ENCODE results near the gene LCORL.

The LCORL gene

DNA sequence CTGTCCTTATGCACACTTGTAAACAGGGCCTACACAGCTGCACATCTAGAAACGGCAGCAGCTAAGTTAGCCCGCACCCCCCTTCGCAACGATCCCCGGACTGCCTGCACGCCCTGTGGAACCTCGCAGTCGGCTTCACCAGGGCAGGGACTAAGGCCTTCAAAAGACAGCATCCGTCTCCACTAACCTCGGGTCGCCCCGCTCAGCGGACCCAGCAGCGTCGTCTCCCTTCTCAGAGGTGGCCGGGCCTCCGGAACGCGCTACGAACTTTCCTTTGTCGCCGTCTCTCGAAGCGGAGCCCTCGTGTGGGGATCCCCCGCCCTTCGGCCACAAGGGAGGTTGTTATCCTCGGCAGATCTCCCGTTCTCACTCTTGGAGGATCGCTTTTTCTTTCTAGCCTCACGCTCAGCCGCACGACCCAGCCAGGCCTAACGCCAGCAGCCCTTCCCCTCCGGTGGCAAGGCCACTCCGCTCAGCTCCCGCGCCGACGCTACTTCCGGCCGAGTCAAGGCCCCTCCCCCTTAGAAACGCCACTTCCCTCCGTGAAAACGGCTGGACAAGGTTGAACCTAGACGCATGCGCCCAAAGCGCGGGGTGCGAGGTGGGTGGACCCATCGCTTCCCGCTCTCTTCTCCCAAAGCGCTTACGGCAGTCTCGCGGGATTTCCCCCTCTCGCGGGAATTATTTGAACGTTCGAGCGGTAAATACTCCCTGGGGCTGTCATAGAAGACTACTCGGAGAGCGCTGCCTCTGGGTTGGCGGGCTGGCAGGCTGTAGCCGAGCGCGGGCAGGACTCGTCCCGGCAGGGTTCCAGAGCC lies 211.1 kb downstream of the LCORL start, which contains the start of the genes DCAF16 and NCAPG:
Gene DCAF16 (minus strand): TSS at position 498 of the 818 bp plus-strand sequence. CDS start 6,616 bp downstream, outside the sequence.
Gene NCAPG (plus strand): TSS at position 720 of the 818 bp plus-strand sequence. CDS start 99 bp downstream, outside the sequence.
- Histone ChIP-seq H3K4me1 (ENCODE audit: control insufficient read depth, insufficient read depth, low read length) (peaks cover 29% of the 10 kb centered on the region), H3K9me3 (ENCODE audit: control insufficient read depth, insufficient read depth, low read length) (no peaks in the 10 kb centered on the region), H3K27me3 (ENCODE audit: control insufficient read depth, insufficient read depth, low read length) (no peaks in the 10 kb centered on the region), H3K27ac (ENCODE audit: low read depth, low read length) (peak within 1 kb of the TSS; percentile 94), H3K4me3 (ENCODE audit: low read depth, low read length) (peak within 1 kb of the TSS; percentile 94), H3K9ac (ENCODE audit: low read depth, low read length) (peak within 1 kb of the TSS; percentile 96), H3K36me3 (ENCODE audit: control insufficient read depth, insufficient read depth, low read length) (peaks cover 43% of the 10 kb centered on the region)

DNA sequence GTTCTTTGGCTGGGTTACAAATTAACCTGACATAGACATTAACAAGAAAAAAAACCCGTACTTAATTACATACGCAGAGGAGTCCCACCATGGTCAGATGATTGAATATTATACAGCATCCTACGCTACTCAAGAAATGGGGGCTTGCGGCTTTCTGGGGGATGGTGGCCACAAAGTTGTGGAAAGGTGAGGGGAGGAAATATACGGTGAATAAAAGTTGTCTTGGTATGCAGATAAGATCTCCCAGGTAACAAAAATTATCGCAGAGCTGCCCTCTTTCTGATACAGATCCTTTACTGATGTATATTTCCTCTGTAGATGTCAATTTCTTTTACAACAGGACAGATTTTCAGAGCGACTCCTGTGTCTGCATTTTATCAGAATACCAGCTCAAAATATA lies 211.9 kb downstream of the LCORL start:
- H3K27me3 ChIP-seq (ENCODE audit: control insufficient read depth, insufficient read depth, low read length): no peaks in the 10 kb centered on the region
- peaks cover 29% of the 10 kb centered on the region for H3K4me1 ChIP-seq (ENCODE audit: control insufficient read depth, insufficient read depth, low read length)
- H3K9me3 ChIP-seq (ENCODE audit: control insufficient read depth, insufficient read depth, low read length): no peaks in the 10 kb centered on the region
- peak overlapping the region; percentile 94 for H3K4me3 ChIP-seq (ENCODE audit: low read depth, low read length)
- H3K36me3 ChIP-seq (ENCODE audit: control insufficient read depth, insufficient read depth, low read length): peaks cover 42% of the 10 kb centered on the region
- H3K9ac ChIP-seq (ENCODE audit: low read depth, low read length): peak overlapping the region; percentile 96
- H3K27ac ChIP-seq (ENCODE audit: low read depth, low read length): peak overlapping the region; percentile 94

DNA sequence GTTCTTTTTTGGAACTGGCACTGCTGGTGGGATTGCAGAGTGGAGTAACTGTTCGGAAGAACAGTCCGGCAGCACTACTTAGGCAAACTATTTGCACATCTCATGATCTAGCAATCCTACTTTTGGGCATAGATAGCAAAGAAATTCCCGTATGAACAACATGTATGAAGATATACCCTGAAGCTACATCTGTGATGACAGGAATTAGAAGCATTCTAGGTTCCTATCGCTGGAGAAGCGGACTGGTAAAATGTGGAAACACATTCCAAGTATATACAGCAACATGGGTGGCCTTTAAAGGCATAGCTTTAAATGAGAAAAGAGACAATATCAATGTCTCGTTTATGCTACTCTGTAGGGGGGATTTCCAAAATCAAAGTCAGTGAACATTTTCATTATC lies 214.1 kb downstream of the LCORL start:
- Histone ChIP-seq H3K9me3 (ENCODE audit: control insufficient read depth, insufficient read depth, low read length) (no peaks in the 10 kb centered on the region), H3K27me3 (ENCODE audit: control insufficient read depth, insufficient read depth, low read length) (no peaks in the 10 kb centered on the region), H3K36me3 (ENCODE audit: control insufficient read depth, insufficient read depth, low read length) (peaks cover 55% of the 10 kb centered on the region), H3K27ac (ENCODE audit: low read depth, low read length) (no peak overlapping the region), H3K9ac (ENCODE audit: low read depth, low read length) (no peak overlapping the region), H3K4me1 (ENCODE audit: control insufficient read depth, insufficient read depth, low read length) (peaks cover 29% of the 10 kb centered on the region), H3K4me3 (ENCODE audit: low read depth, low read length) (peak overlapping the region; percentile 37; the same call in 1 of the 2 replicates)

DNA sequence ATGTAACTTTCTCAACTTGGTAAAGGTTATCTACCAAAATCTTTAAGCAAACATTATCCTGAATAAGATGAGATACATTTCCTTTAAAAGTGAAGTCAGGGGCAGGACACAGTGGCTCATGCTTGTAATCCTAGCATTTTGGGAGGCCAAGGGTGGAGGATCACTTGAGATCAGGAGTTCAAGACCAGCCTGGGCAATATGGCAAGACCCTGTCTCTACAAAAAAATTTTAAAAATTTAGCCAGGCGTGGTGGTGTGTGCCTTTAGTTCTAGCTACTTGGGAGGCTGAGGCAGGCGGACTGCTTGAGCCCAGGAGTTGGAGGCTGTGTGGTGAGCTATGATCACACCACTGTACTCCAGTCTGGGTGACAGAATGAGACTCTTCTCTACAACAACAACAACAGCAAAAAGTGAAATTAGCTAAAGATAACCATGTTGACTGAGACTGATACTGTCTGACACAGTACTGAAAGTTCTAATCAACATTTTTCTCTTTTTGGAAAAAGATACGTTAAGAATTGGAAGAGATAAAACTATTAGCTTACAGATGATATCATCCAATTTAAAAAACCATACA lies 215.9 kb downstream of the LCORL start:
- Histone ChIP-seq H3K9ac (ENCODE audit: low read depth, low read length) (no peak overlapping the region), H3K36me3 (ENCODE audit: control insufficient read depth, insufficient read depth, low read length) (peaks cover 68% of the 10 kb centered on the region), H3K4me3 (ENCODE audit: low read depth, low read length) (no peak overlapping the region), H3K4me1 (ENCODE audit: control insufficient read depth, insufficient read depth, low read length) (peaks cover 24% of the 10 kb centered on the region), H3K9me3 (ENCODE audit: control insufficient read depth, insufficient read depth, low read length) (no peaks in the 10 kb centered on the region), H3K27me3 (ENCODE audit: control insufficient read depth, insufficient read depth, low read length) (no peaks in the 10 kb centered on the region), H3K27ac (ENCODE audit: low read depth, low read length) (no peak overlapping the region)

DNA sequence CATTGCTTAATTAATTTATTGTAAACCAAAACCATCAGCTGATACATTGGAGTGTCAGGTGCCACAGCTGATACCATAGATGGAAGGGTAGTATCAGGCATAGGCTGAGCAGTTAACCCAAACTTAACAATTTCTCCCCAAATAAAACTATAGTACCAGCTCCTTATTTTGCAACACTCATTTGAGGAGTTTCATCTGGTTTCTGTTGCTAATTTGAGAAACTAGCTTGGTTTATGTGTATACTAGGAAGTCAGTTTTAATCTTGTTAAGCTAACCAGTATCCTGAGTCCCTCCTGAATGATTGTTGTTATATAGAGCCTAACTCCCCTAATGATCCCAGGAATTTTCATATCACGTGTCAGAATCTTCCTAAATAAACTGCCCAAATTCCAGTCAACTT lies 223.7 kb downstream of the LCORL start:
- H3K36me3 ChIP-seq (ENCODE audit: control insufficient read depth, insufficient read depth, low read length): peaks cover 33% of the 10 kb centered on the region
- H3K4me3 ChIP-seq (ENCODE audit: low read depth, low read length): no peak overlapping the region
- H3K9me3 ChIP-seq (ENCODE audit: control insufficient read depth, insufficient read depth, low read length): no peaks in the 10 kb centered on the region
- H3K9ac ChIP-seq (ENCODE audit: low read depth, low read length): no peak overlapping the region
- no peaks in the 10 kb centered on the region for H3K27me3 ChIP-seq (ENCODE audit: control insufficient read depth, insufficient read depth, low read length)
- H3K4me1 ChIP-seq (ENCODE audit: control insufficient read depth, insufficient read depth, low read length): no peaks in the 10 kb centered on the region
- no peak overlapping the region for H3K27ac ChIP-seq (ENCODE audit: low read depth, low read length)

DNA sequence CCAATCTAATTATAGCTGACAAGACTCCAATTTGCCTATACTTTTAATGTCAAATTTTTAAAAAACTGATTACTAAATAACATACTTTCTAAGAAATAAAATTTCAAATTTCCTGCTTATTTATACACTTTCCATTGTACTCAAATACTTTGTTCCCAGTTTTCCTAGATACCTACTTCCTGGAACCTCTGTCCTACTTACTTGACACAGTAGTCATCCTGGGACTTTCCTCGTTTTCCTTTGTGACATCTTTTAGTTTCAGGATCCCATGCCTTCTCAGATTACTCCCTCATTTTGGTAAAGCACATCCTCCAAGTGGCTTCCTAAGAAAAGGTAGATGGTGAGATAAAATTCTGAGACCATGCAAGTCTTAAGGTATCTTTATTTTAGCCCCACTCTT lies 226.8 kb downstream of the LCORL start:
- Histone ChIP-seq H3K4me3 (ENCODE audit: low read depth, low read length) (no peak overlapping the region), H3K9me3 (ENCODE audit: control insufficient read depth, insufficient read depth, low read length) (no peaks in the 10 kb centered on the region), H3K4me1 (ENCODE audit: control insufficient read depth, insufficient read depth, low read length) (no peaks in the 10 kb centered on the region), H3K27me3 (ENCODE audit: control insufficient read depth, insufficient read depth, low read length) (no peaks in the 10 kb centered on the region), H3K27ac (ENCODE audit: low read depth, low read length) (no peak overlapping the region), H3K36me3 (ENCODE audit: control insufficient read depth, insufficient read depth, low read length) (peaks cover 11% of the 10 kb centered on the region), H3K9ac (ENCODE audit: low read depth, low read length) (no peak overlapping the region)
